ENCODE measurements around the gene NOP16.

Gene NOP16

DNA sequence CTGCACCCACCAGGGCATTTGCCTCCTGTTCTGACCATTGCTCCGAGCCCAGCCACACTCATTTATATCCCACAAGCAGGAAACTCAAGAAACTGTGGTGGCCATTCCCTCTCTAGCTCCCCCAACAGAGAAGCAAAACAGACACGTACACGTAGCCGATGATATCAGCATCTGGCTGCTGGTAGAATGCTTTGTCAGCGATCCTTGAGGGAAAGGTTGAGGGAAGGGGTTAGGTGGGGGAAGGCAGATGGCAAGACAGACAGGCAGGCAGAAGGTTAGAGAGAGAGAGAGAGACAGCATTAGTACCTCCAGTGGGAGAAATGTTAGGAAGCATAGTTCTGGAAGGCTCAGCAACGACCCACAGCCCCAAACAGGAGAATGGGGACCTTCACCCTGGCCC lies 7.9 kb upstream of the NOP16 start:
- in situ Hi-C loops (cut with HindIII; ENCODE audit: low sequenced_read_pairs), result no loop called here
- TF ChIP-seq, protein P1, sequence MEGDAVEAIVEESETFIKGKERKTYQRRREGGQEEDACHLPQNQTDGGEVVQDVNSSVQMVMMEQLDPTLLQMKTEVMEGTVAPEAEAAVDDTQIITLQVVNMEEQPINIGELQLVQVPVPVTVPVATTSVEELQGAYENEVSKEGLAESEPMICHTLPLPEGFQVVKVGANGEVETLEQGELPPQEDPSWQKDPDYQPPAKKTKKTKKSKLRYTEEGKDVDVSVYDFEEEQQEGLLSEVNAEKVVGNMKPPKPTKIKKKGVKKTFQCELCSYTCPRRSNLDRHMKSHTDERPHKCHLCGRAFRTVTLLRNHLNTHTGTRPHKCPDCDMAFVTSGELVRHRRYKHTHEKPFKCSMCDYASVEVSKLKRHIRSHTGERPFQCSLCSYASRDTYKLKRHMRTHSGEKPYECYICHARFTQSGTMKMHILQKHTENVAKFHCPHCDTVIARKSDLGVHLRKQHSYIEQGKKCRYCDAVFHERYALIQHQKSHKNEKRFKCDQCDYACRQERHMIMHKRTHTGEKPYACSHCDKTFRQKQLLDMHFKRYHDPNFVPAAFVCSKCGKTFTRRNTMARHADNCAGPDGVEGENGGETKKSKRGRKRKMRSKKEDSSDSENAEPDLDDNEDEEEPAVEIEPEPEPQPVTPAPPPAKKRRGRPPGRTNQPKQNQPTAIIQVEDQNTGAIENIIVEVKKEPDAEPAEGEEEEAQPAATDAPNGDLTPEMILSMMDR (IDR thresholded peaks at IDR 0.05; ENCODE audit: low read depth, low read length, missing control alignments), result no peak
- no peak for DNase-seq (ENCODE audit: low read depth)
- H3K4me3 ChIP-seq (ENCODE audit: low read depth, low read length), result no peak overlapping the region

DNA sequence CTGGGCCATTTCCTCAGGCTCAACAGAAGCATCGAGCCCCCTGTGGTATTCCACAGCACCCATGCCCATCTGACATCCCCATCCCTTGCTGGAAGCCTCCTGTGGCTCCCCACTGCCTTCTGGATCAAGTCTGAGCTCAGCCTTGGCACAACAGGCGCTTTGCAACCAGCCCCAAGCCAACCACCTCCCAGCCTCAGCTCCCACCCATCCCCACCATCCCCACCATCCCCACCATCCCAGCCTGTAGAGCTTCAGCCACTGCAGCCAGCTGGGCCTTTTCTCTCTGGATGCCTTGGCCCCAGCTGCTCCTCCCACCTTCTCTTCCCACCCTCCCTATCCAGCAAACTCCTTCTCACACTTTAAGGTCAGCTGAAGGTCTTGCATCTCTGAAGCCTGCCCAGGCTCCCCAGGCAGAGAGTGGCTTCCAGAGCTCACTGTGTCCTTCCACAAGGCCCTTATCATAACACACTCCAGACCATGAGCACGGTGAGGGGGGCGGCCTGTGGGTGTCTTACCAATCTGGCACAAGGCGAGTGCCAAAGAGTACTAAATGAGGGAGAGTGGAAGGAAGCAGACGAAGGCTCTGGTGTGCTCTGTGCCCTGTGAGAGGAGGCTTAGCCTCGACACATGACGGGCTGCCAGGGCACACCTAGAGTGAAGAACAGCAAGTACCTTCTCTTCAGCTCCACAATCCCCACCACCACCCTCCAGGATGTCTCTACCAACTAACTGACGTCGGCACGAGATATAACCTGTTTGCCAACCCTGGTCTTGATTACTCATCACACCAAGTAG lies 6.7 kb upstream of the NOP16 start:
- DNase-seq (ENCODE audit: low read depth), result no peak
- no peak overlapping the region for H3K4me3 ChIP-seq (ENCODE audit: low read depth, low read length)
- in situ Hi-C loops (cut with HindIII; ENCODE audit: low sequenced_read_pairs), result no loop called here
- TF ChIP-seq, protein P1 (IDR thresholded peaks at IDR 0.05; ENCODE audit: low read depth, low read length, missing control alignments), result no peak

DNA sequence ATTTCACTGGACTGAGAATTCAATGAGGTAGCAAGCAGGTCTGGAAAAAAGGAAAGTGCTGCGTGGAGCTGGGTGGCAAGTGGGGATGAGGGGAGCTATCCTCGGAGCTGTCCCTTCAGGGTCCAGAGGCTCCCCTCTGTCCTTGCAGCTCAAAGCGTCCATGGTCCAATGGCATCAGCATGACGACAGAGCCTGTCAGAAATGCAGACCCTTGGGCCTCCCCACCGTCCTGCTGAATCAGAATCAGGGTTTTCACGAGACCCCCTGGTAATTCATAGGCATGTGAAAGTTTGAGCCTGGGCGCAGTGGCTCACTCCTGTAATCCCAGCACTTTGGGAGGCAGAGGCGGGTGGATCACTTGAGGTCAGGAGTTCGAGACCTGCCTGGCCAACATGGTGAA lies 5.7 kb upstream of the NOP16 start:
- DNase-seq (ENCODE audit: low read depth), result no peak
- TF ChIP-seq, protein P1 (IDR thresholded peaks at IDR 0.05; ENCODE audit: low read depth, low read length, missing control alignments), result no peak
- no peak overlapping the region for H3K4me3 ChIP-seq (ENCODE audit: low read depth, low read length)
- in situ Hi-C loops (cut with HindIII; ENCODE audit: low sequenced_read_pairs), result no loop called here

DNA sequence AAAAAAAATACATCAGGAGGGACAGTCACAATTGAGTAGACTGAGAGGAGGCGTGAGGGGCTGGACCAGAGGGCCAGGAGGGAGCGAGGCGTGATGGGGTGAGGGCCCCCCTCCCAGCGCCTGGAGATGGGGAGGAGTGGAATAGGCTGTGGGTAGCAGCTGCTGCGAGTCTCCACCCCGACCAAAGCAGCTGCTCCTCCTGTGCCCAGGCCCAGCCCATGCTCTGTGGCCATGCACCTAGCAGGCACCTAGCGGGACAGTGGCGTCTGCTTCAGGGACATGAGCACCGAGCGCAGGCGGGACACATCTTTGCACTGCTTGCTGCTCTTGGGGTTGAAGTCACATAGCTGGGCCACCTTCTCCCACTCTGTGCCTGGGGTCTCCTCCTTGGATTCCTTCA lies 4.1 kb upstream of the NOP16 start:
- in situ Hi-C loops (cut with HindIII; ENCODE audit: low sequenced_read_pairs), result no loop called here
- no peak overlapping the region for H3K4me3 ChIP-seq (ENCODE audit: low read depth, low read length)
- DNase-seq (ENCODE audit: low read depth), result no peak
- TF ChIP-seq, protein P1 (IDR thresholded peaks at IDR 0.05; ENCODE audit: low read depth, low read length, missing control alignments), result no peak

DNA sequence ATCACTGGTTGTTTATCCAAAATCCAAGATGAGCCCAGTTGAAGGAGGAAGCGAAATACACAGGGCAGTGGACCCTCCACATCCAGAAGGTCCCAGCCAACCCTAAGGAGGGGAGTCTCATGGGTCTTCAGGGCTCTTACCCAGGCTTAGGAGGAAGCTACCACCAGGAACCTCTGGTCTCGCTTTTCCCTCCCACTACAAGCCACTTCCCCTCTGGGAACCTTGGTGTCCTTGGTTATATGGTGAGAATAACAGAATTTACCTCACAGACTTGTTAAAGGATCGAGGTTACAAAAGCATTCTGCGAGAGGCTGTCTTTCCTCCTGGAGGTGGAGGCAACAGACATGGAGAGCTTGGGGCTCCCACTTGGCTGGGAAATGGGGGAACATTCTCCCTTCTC lies 3.6 kb upstream of the NOP16 start:
- no peak for DNase-seq (ENCODE audit: low read depth)
- TF ChIP-seq, protein P1 (IDR thresholded peaks at IDR 0.05; ENCODE audit: low read depth, low read length, missing control alignments), result no peak
- no peak overlapping the region for H3K4me3 ChIP-seq (ENCODE audit: low read depth, low read length)
- in situ Hi-C loops (cut with HindIII; ENCODE audit: low sequenced_read_pairs), result no loop called here

DNA sequence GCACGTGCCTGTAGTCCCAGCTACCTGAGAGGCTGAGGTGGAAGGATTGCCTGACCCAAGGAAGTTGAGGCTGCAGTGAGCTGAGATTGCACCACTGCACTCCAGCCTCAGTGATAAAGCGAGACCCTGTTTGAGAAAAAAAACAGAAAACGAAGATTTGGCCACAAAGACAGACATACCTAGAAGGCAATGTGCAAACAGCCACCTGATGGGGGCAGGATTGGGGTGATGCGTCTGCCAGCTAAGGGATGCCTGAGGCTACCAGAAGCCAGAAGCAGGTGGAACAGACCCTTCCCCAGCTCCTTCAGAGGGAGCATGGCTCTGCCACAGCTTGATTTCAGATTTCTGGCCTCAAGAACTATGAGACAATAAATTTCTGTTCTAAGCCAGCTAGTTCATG lies 3.1 kb upstream of the NOP16 start:
- TF ChIP-seq, protein P1 (IDR thresholded peaks at IDR 0.05; ENCODE audit: low read depth, low read length, missing control alignments), result no peak
- in situ Hi-C loops (cut with HindIII; ENCODE audit: low sequenced_read_pairs), result no loop called here
- DNase-seq (ENCODE audit: low read depth), result no peak
- no peak overlapping the region for H3K4me3 ChIP-seq (ENCODE audit: low read depth, low read length)
